ENCODE measurements around the gene IER5L.

GRCh38 chr9:129150672-129151211 is 27.3 kb downstream of the IER5L start:
- no peak for TF ChIP-seq RARB (CRISPR knock-in tag; IDR thresholded peaks at IDR 0.05)
- no peak for TF ChIP-seq PATZ1 (CRISPR knock-in tag; IDR thresholded peaks at IDR 0.05; ENCODE audit: borderline replicate concordance)
- TF ChIP-seq CREB5 (CRISPR knock-in tag; IDR thresholded peaks at IDR 0.05; ENCODE audit: low read depth): no peak
- no peak for TF ChIP-seq CSDC2 (CRISPR knock-in tag; IDR thresholded peaks at IDR 0.05)
- no peak for TF ChIP-seq ZNF8 (CRISPR knock-in tag; IDR thresholded peaks at IDR 0.05)
- TF ChIP-seq ZFP3 (CRISPR knock-in tag; IDR thresholded peaks at IDR 0.05): no peak
- TF ChIP-seq TCF4 (CRISPR knock-in tag; IDR thresholded peaks at IDR 0.05; ENCODE audit: borderline replicate concordance): no peak
- TF ChIP-seq PPARA (CRISPR knock-in tag; IDR thresholded peaks at IDR 0.05; ENCODE audit: borderline replicate concordance): no peak
- no peak for TF ChIP-seq TOX (CRISPR knock-in tag; IDR thresholded peaks at IDR 0.05; ENCODE audit: borderline replicate concordance)
- TF ChIP-seq ZNF565 (CRISPR knock-in tag; conservative IDR thresholded peaks at IDR 0.05; ENCODE audit: low read depth): no peak
- no peak for TF ChIP-seq ZFP30 (CRISPR knock-in tag; IDR thresholded peaks at IDR 0.05)
